ENCODE data around the gene CHSY1.
"Not testable (repeated sequence)": the region's sequence is repeated elsewhere in the genome, so short reads cannot be mapped to it uniquely, and the experiment has no call there.

CHSY1 gene

DNA sequence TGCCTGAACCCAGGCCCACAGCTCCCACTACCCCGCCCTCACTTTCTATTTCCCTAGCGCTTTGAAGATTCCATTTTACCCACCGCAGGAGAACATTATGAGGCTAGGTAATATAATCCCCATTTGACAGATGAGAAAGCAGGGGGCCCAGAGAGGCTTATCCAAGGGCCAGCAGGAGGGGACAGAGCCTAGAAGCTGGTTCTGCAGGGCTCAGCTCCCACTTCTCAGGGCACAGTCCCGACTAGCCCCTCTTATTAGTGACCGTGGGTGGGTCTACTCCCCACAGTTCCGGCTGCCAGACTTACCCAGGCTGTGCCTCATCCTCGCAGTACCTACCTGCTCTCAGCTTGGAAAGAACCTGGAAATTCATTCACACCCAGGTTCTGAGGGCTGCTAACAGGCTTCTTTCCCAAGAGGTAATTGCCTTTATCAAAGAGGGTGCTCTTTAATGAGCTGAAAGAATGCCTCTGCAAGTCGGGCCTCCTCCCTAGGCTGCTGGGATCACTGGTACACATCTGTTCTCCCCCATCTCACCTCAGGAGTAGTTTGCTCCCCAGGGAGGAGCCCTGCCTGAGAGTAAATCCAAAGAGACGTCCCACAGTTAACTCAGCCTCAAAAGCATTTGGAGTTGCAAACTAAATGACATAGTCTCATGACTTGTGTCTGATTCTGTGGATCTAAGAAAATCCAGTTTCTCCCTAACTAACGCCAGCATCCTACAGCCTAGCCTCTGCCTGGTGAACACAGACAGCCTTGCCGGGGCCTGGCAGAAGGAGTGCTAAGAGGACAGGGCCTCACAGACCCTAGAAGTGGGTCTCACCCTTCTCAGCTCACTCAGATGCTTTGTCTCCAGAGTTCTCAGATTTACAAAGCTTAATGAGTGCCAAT lies 125.0 kb downstream of the CHSY1 start:
- H3K4me3 ChIP-seq (replicated peaks; ENCODE audit: low read depth, low read length) = peak overlapping the region; percentile 0; the same call in 1 of the 2 replicates
- no peaks in the 10 kb centered on the region for H3K27me3 ChIP-seq (replicated peaks; ENCODE audit: control insufficient read depth, insufficient read depth, low read length)
- H3K36me3 ChIP-seq (ENCODE audit: control insufficient read depth, insufficient read depth, low read length) = no peaks in the 10 kb centered on the region
- TF ChIP-seq, protein P1, sequence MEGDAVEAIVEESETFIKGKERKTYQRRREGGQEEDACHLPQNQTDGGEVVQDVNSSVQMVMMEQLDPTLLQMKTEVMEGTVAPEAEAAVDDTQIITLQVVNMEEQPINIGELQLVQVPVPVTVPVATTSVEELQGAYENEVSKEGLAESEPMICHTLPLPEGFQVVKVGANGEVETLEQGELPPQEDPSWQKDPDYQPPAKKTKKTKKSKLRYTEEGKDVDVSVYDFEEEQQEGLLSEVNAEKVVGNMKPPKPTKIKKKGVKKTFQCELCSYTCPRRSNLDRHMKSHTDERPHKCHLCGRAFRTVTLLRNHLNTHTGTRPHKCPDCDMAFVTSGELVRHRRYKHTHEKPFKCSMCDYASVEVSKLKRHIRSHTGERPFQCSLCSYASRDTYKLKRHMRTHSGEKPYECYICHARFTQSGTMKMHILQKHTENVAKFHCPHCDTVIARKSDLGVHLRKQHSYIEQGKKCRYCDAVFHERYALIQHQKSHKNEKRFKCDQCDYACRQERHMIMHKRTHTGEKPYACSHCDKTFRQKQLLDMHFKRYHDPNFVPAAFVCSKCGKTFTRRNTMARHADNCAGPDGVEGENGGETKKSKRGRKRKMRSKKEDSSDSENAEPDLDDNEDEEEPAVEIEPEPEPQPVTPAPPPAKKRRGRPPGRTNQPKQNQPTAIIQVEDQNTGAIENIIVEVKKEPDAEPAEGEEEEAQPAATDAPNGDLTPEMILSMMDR (IDR thresholded peaks at IDR 0.05; ENCODE audit: insufficient read depth, low read length, poor library complexity, severe bottlenecking) = peak; percentile 10
- DNase-seq (ENCODE audit: extremely low read depth, insufficient read length) = peak; percentile 46

DNA sequence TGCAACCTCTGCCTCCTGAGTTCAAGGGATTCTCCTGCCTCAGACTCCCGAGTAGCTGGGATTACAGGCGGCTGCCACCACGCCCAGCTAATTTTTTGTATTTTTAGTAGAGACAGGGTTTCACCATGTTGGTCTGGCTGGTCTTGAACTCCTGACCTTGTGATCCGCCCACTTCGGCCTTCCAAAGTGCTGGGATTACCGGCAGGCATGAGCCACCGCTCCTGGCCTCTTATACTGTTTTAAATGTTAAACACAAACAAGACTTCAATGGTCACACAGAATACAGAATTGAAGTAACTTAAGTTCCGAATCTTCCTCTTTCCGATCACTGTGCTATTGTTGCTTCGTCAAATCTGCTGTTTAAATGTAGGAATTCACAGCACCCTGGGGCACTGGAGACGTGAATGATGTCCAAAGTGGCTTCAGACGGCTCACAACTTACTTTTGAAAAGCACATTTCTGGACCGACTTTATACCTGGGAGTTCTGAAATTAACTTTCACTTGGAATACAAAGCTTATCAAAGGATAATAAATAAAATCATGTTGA lies 125.9 kb downstream of the CHSY1 start:
- H3K36me3 ChIP-seq (ENCODE audit: control insufficient read depth, insufficient read depth, low read length); DNase-seq (ENCODE audit: extremely low read depth, insufficient read length); H3K4me3 ChIP-seq (replicated peaks; ENCODE audit: low read depth, low read length); H3K27me3 ChIP-seq (replicated peaks; ENCODE audit: control insufficient read depth, insufficient read depth, low read length): not testable (repeated sequence)
